ENCODE measurements around the gene EFCAB7.

The EFCAB7 gene

GRCh38 chr1:63522891-63523728 is at the start of gene EFCAB7, which contains the start of gene ITGB3BP:
Gene EFCAB7 (plus strand): TSS chr1:63523525. CDS start chr1:63525573, 2,048 bp downstream.
Gene ITGB3BP (minus strand): TSS chr1:63523225. CDS start chr1:63523133, 92 bp downstream.
- peak within 1 kb of the TSS; percentile 68 to 96 (median 87) for H3K9ac ChIP-seq (ENCODE audit: low read length in 5 of 5)

GRCh38 chr1:63475761-63476160 is 47.6 kb upstream of the EFCAB7 start:
- peaks cover 0 to 3% (median 0%) of the 10 kb centered on the region in 5 donors for H3K36me3 ChIP-seq (ENCODE audit: control insufficient read depth in 5 of 5, insufficient read depth in 5 of 5, low read length in 5 of 5)
- no peak overlapping the region for H3K27ac ChIP-seq (ENCODE audit: low read depth, low read length)
- H3K27me3 ChIP-seq (ENCODE audit: control insufficient read depth in 5 of 5, insufficient read depth in 4 of 5, low read length in 5 of 5), result no peaks in the 10 kb centered on the region
- H3K4me3 ChIP-seq (ENCODE audit: low read depth in 1 of 5, low read length in 5 of 5), result no peak overlapping the region
- H3K9ac ChIP-seq (ENCODE audit: low read length in 5 of 5), result no peak overlapping the region
- no peaks in the 10 kb centered on the region for H3K4me1 ChIP-seq (ENCODE audit: control insufficient read depth in 5 of 5, insufficient read depth in 5 of 5, low read length in 5 of 5)
- H3K9me3 ChIP-seq (ENCODE audit: control insufficient read depth in 5 of 5, low read length in 5 of 5), result no peaks in the 10 kb centered on the region

More at GRCh38 chr1:63522891-63523728, at the start of gene EFCAB7, which contains the start of gene ITGB3BP:
- no peaks in the 10 kb centered on the region for H3K27me3 ChIP-seq (ENCODE audit: control insufficient read depth in 5 of 5, insufficient read depth in 4 of 5, low read length in 5 of 5)
- H3K27ac ChIP-seq (ENCODE audit: low read depth, low read length), result peak within 1 kb of the TSS; percentile 90
- no peaks in the 10 kb centered on the region for H3K9me3 ChIP-seq (ENCODE audit: control insufficient read depth in 5 of 5, low read length in 5 of 5)
- H3K36me3 ChIP-seq (ENCODE audit: control insufficient read depth in 5 of 5, insufficient read depth in 5 of 5, low read length in 5 of 5), result peaks cover 0 to 9% (median 6%) of the 10 kb centered on the region in 5 donors
- peaks cover 3 to 20% (median 17%) of the 10 kb centered on the region in 5 donors for H3K4me1 ChIP-seq (ENCODE audit: control insufficient read depth in 5 of 5, insufficient read depth in 5 of 5, low read length in 5 of 5)
- peak within 1 kb of the TSS; percentile 83 to 97 (median 88) for H3K4me3 ChIP-seq (ENCODE audit: low read depth in 1 of 5, low read length in 5 of 5)

GRCh38 chr1:63480057-63480456 is 43.3 kb upstream of the EFCAB7 start:
- no peaks in the 10 kb centered on the region for H3K27me3 ChIP-seq (ENCODE audit: control insufficient read depth in 5 of 5, insufficient read depth in 4 of 5, low read length in 5 of 5)
- no peaks in the 10 kb centered on the region for H3K4me1 ChIP-seq (ENCODE audit: control insufficient read depth in 5 of 5, insufficient read depth in 5 of 5, low read length in 5 of 5)
- H3K9ac ChIP-seq (ENCODE audit: low read length in 5 of 5), result no peak overlapping the region
- peaks cover 0 to 7% (median 0%) of the 10 kb centered on the region in 5 donors for H3K36me3 ChIP-seq (ENCODE audit: control insufficient read depth in 5 of 5, insufficient read depth in 5 of 5, low read length in 5 of 5)
- no peak overlapping the region for H3K4me3 ChIP-seq (ENCODE audit: low read depth in 1 of 5, low read length in 5 of 5)
- H3K27ac ChIP-seq (ENCODE audit: low read depth, low read length), result no peak overlapping the region
- no peaks in the 10 kb centered on the region for H3K9me3 ChIP-seq (ENCODE audit: control insufficient read depth in 5 of 5, low read length in 5 of 5)

GRCh38 chr1:63486629-63487028 is 36.7 kb upstream of the EFCAB7 start:
- Histone ChIP-seq H3K36me3 (ENCODE audit: control insufficient read depth in 5 of 5, insufficient read depth in 5 of 5, low read length in 5 of 5) (peaks cover 0 to 13% (median 0%) of the 10 kb centered on the region in 5 donors), H3K27me3 (ENCODE audit: control insufficient read depth in 5 of 5, insufficient read depth in 4 of 5, low read length in 5 of 5) (no peaks in the 10 kb centered on the region), H3K4me3 (ENCODE audit: low read depth in 1 of 5, low read length in 5 of 5) (no peak overlapping the region), H3K4me1 (ENCODE audit: control insufficient read depth in 5 of 5, insufficient read depth in 5 of 5, low read length in 5 of 5) (no peaks in the 10 kb centered on the region), H3K27ac (ENCODE audit: low read depth, low read length) (no peak overlapping the region), H3K9me3 (ENCODE audit: control insufficient read depth in 5 of 5, low read length in 5 of 5) (no peaks in the 10 kb centered on the region), H3K9ac (ENCODE audit: low read length in 5 of 5) (no peak overlapping the region)

GRCh38 chr1:63487336-63488065 is 35.8 kb upstream of the EFCAB7 start:
- no peaks in the 10 kb centered on the region for H3K27me3 ChIP-seq (ENCODE audit: control insufficient read depth in 5 of 5, insufficient read depth in 4 of 5, low read length in 5 of 5)
- no peak overlapping the region for H3K27ac ChIP-seq (ENCODE audit: low read depth, low read length)
- H3K9me3 ChIP-seq (ENCODE audit: control insufficient read depth in 5 of 5, low read length in 5 of 5), result no peaks in the 10 kb centered on the region
- H3K36me3 ChIP-seq (ENCODE audit: control insufficient read depth in 5 of 5, insufficient read depth in 5 of 5, low read length in 5 of 5), result peaks cover 0 to 13% (median 0%) of the 10 kb centered on the region in 5 donors
- H3K9ac ChIP-seq (ENCODE audit: low read length in 5 of 5), result no peak overlapping the region
- no peaks in the 10 kb centered on the region for H3K4me1 ChIP-seq (ENCODE audit: control insufficient read depth in 5 of 5, insufficient read depth in 5 of 5, low read length in 5 of 5)
- H3K4me3 ChIP-seq (ENCODE audit: low read depth in 1 of 5, low read length in 5 of 5), result no peak overlapping the region

- H3K27ac ChIP-seq (ENCODE audit: low read depth, low read length), result no peak overlapping the region
- H3K27me3 ChIP-seq (ENCODE audit: control insufficient read depth in 5 of 5, insufficient read depth in 4 of 5, low read length in 5 of 5), result no peaks in the 10 kb centered on the region
- H3K36me3 ChIP-seq (ENCODE audit: control insufficient read depth in 5 of 5, insufficient read depth in 5 of 5, low read length in 5 of 5), result peaks cover 0 to 4% (median 0%) of the 10 kb centered on the region in 5 donors
- H3K9me3 ChIP-seq (ENCODE audit: control insufficient read depth in 5 of 5, low read length in 5 of 5), result no peaks in the 10 kb centered on the region
- no peak overlapping the region for H3K9ac ChIP-seq (ENCODE audit: low read length in 5 of 5)
- no peak overlapping the region for H3K4me3 ChIP-seq (ENCODE audit: low read depth in 1 of 5, low read length in 5 of 5)
- no peaks in the 10 kb centered on the region for H3K4me1 ChIP-seq (ENCODE audit: control insufficient read depth in 5 of 5, insufficient read depth in 5 of 5, low read length in 5 of 5)
Measured at GRCh38 chr1:63497577-63497976, 25.7 kb upstream of the EFCAB7 start.

GRCh38 chr1:63498106-63498505 is 25.2 kb upstream of the EFCAB7 start:
- H3K4me1 ChIP-seq (ENCODE audit: control insufficient read depth in 5 of 5, insufficient read depth in 5 of 5, low read length in 5 of 5), result no peaks in the 10 kb centered on the region
- H3K36me3 ChIP-seq (ENCODE audit: control insufficient read depth in 5 of 5, insufficient read depth in 5 of 5, low read length in 5 of 5), result peaks cover 0 to 4% (median 0%) of the 10 kb centered on the region in 5 donors
- no peak overlapping the region for H3K4me3 ChIP-seq (ENCODE audit: low read depth in 1 of 5, low read length in 5 of 5)
- H3K9ac ChIP-seq (ENCODE audit: low read length in 5 of 5), result no peak overlapping the region
- no peak overlapping the region for H3K27ac ChIP-seq (ENCODE audit: low read depth, low read length)
- H3K9me3 ChIP-seq (ENCODE audit: control insufficient read depth in 5 of 5, low read length in 5 of 5), result no peaks in the 10 kb centered on the region
- H3K27me3 ChIP-seq (ENCODE audit: control insufficient read depth in 5 of 5, insufficient read depth in 4 of 5, low read length in 5 of 5), result no peaks in the 10 kb centered on the region

GRCh38 chr1:63501256-63501655 is 22.1 kb upstream of the EFCAB7 start:
- Histone ChIP-seq H3K9me3 (ENCODE audit: control insufficient read depth in 5 of 5, low read length in 5 of 5) (no peaks in the 10 kb centered on the region), H3K4me3 (ENCODE audit: low read depth in 1 of 5, low read length in 5 of 5) (no peak overlapping the region), H3K27me3 (ENCODE audit: control insufficient read depth in 5 of 5, insufficient read depth in 4 of 5, low read length in 5 of 5) (no peaks in the 10 kb centered on the region), H3K4me1 (ENCODE audit: control insufficient read depth in 5 of 5, insufficient read depth in 5 of 5, low read length in 5 of 5) (no peaks in the 10 kb centered on the region), H3K9ac (ENCODE audit: low read length in 5 of 5) (no peak overlapping the region), H3K27ac (ENCODE audit: low read depth, low read length) (no peak overlapping the region), H3K36me3 (ENCODE audit: control insufficient read depth in 5 of 5, insufficient read depth in 5 of 5, low read length in 5 of 5) (peaks cover 0 to 4% (median 0%) of the 10 kb centered on the region in 5 donors)

- H3K36me3 ChIP-seq (ENCODE audit: control insufficient read depth in 5 of 5, insufficient read depth in 5 of 5, low read length in 5 of 5), result peaks cover 0 to 18% (median 8%) of the 10 kb centered on the region in 5 donors
- H3K9me3 ChIP-seq (ENCODE audit: control insufficient read depth in 5 of 5, low read length in 5 of 5), result no peaks in the 10 kb centered on the region
- H3K4me1 ChIP-seq (ENCODE audit: control insufficient read depth in 5 of 5, insufficient read depth in 5 of 5, low read length in 5 of 5), result no peaks in the 10 kb centered on the region
- no peaks in the 10 kb centered on the region for H3K27me3 ChIP-seq (ENCODE audit: control insufficient read depth in 5 of 5, insufficient read depth in 4 of 5, low read length in 5 of 5)
- H3K9ac ChIP-seq (ENCODE audit: low read length in 5 of 5), result no peak overlapping the region
- H3K4me3 ChIP-seq (ENCODE audit: low read depth in 1 of 5, low read length in 5 of 5), result no peak overlapping the region
- no peak overlapping the region for H3K27ac ChIP-seq (ENCODE audit: low read depth, low read length)
Measured at GRCh38 chr1:63506782-63507181, 16.5 kb upstream of the EFCAB7 start.

GRCh38 chr1:63509718-63510117 is 13.6 kb upstream of the EFCAB7 start:
- H3K27me3 ChIP-seq (ENCODE audit: control insufficient read depth in 5 of 5, insufficient read depth in 4 of 5, low read length in 5 of 5), result no peaks in the 10 kb centered on the region
- no peak overlapping the region for H3K27ac ChIP-seq (ENCODE audit: low read depth, low read length)
- H3K36me3 ChIP-seq (ENCODE audit: control insufficient read depth in 5 of 5, insufficient read depth in 5 of 5, low read length in 5 of 5), result peaks cover 0 to 18% (median 8%) of the 10 kb centered on the region in 5 donors
- H3K9me3 ChIP-seq (ENCODE audit: control insufficient read depth in 5 of 5, low read length in 5 of 5), result no peaks in the 10 kb centered on the region
- H3K4me1 ChIP-seq (ENCODE audit: control insufficient read depth in 5 of 5, insufficient read depth in 5 of 5, low read length in 5 of 5), result no peaks in the 10 kb centered on the region
- no peak overlapping the region for H3K4me3 ChIP-seq (ENCODE audit: low read depth in 1 of 5, low read length in 5 of 5)
- no peak overlapping the region for H3K9ac ChIP-seq (ENCODE audit: low read length in 5 of 5)

Data from subcutaneous abdominal adipose tissue (tissue), 5 donors.